ENCODE data around the gene GSE1.

Gene GSE1

GRCh38 chr16:85636234-85636812 is 23.2 kb downstream of the GSE1 start:
- DNase-seq, result no peak

- DNase-seq, result no peak
Observed at GRCh38 chr16:85637061-85637807, 24.1 kb downstream of the GSE1 start.

- no peak for DNase-seq
Observed at GRCh38 chr16:85637808-85638647, 24.9 kb downstream of the GSE1 start.

- DNase-seq, result no peak
Observed at GRCh38 chr16:85638695-85639409, 25.7 kb downstream of the GSE1 start.

GRCh38 chr16:85639529-85640253 is 26.6 kb downstream of the GSE1 start:
- no peak for DNase-seq

GRCh38 chr16:85640254-85640558 is 27.1 kb downstream of the GSE1 start:
- DNase-seq, result no peak

GRCh38 chr16:85640585-85640984 is 27.5 kb downstream of the GSE1 start:
- no peak for DNase-seq

- DNase-seq, result no peak
Observed at GRCh38 chr16:85641305-85641704, 28.2 kb downstream of the GSE1 start.

GRCh38 chr16:85641776-85642176 is 28.7 kb downstream of the GSE1 start:
- DNase-seq, result no peak

- no peak for DNase-seq
Observed at GRCh38 chr16:85642762-85643358, 29.7 kb downstream of the GSE1 start.

GRCh38 chr16:85643631-85644030 is 30.5 kb downstream of the GSE1 start:
- DNase-seq, result no peak

- DNase-seq, result no peak
Observed at GRCh38 chr16:85644093-85644712, 31.1 kb downstream of the GSE1 start.

- no peak for DNase-seq
Observed at GRCh38 chr16:85645021-85645589, 32.0 kb downstream of the GSE1 start.

GRCh38 chr16:85646358-85646907 is 33.3 kb downstream of the GSE1 start:
- no peak for DNase-seq

- no peak for DNase-seq
Observed at GRCh38 chr16:85646976-85647375, 33.9 kb downstream of the GSE1 start.

GRCh38 chr16:85648070-85648714 is 35.1 kb downstream of the GSE1 start:
- DNase-seq, result no peak

GRCh38 chr16:85648805-85649204 is 35.7 kb downstream of the GSE1 start:
- DNase-seq, result no peak

- no peak for DNase-seq
Observed at GRCh38 chr16:85649411-85650134, 36.5 kb downstream of the GSE1 start.

GRCh38 chr16:85650135-85650843 is 37.2 kb downstream of the GSE1 start:
- DNase-seq, result no peak

Measured in activated CD4-positive, alpha-beta T cell treated with anti-CD3 and anti-CD28 coated beads, Interleukin-2, amount 50 U/mL, for 16 hours (primary cell).